ENCODE measurements around the gene ERG. TPM values are rescaled to one million over a fixed set of nuclear protein-coding genes. Genes with fewer than 3 reads are reported as not detected.

The ERG gene
- total RNA-seq, 1 experiment from 2014 or later, result 4.5 TPM

- peaks cover 20% of the 10 kb centered on the region for H3K4me1 Mint-ChIP-seq
- DNase-seq (ENCODE audit: low spot score) (no peak), ATAC-seq (no peak)
- TF ChIP-seq NFYB (CRISPR knock-in tag; conservative IDR thresholded peaks at IDR 0.05; ENCODE audit: low read depth) (no peak), ZNF532 (CRISPR knock-in tag; IDR thresholded peaks at IDR 0.05; ENCODE audit: borderline replicate concordance) (no peak), ATF6 (CRISPR knock-in tag; IDR thresholded peaks at IDR 0.05) (no peak), CBFB (CRISPR knock-in tag; IDR thresholded peaks at IDR 0.05; ENCODE audit: low read depth) (no peak), NR3C1 (CRISPR knock-in tag; conservative IDR thresholded peaks at IDR 0.05; ENCODE audit: low read depth) (no peak), RELA (CRISPR knock-in tag; IDR thresholded peaks at IDR 0.05; ENCODE audit: borderline replicate concordance) (no peak), ZNF512 (CRISPR knock-in tag; IDR thresholded peaks at IDR 0.05; ENCODE audit: borderline replicate concordance) (no peak), ELF4 (CRISPR knock-in tag; IDR thresholded peaks at IDR 0.05; ENCODE audit: low read depth) (no peak), ZBTB43 (CRISPR knock-in tag; IDR thresholded peaks at IDR 0.05) (no peak), TP53 (CRISPR knock-in tag; IDR thresholded peaks at IDR 0.05) (no peak), ZNF423 (CRISPR knock-in tag; IDR thresholded peaks at IDR 0.05) (no peak), JAZF1 (CRISPR knock-in tag; IDR thresholded peaks at IDR 0.05) (no peak), TCF7 (CRISPR knock-in tag; IDR thresholded peaks at IDR 0.05; ENCODE audit: low read depth) (no peak), ZNF219 (CRISPR knock-in tag; IDR thresholded peaks at IDR 0.05; ENCODE audit: borderline replicate concordance) (no peak), ATF1 (CRISPR knock-in tag; IDR thresholded peaks at IDR 0.05) (no peak), ZNF232 (CRISPR knock-in tag; IDR thresholded peaks at IDR 0.05) (no peak), NFE2L1 (CRISPR knock-in tag; IDR thresholded peaks at IDR 0.05) (no peak)
- peaks cover 60% of the 10 kb centered on the region for H3K27me3 Mint-ChIP-seq (ENCODE audit: low read depth)
- ChIA-PET CTCF (no interaction called here), POLR2A (no interaction called here)
- no peak overlapping the region for H3K27ac Mint-ChIP-seq
- no peaks in the 10 kb centered on the region for H3K9me3 Mint-ChIP-seq
- no peak overlapping the region for H3K4me3 Mint-ChIP-seq
- no peaks in the 10 kb centered on the region; the same call in 1 of the 2 replicates for H3K36me3 Mint-ChIP-seq
Observed at GRCh38 chr21:38447611-38448010, 50.7 kb downstream of the ERG start.

GRCh38 chr21:38444691-38445090, 53.6 kb downstream of the ERG start:
- Mint-ChIP-seq H3K36me3 (no peaks in the 10 kb centered on the region; the same call in 1 of the 2 replicates), H3K27ac (no peak overlapping the region), H3K27me3 (ENCODE audit: low read depth) (peaks cover 42% of the 10 kb centered on the region), H3K9me3 (no peaks in the 10 kb centered on the region), H3K4me3 (no peak overlapping the region), H3K4me1 (peaks cover 25% of the 10 kb centered on the region)
- no peak for DNase-seq (ENCODE audit: low spot score)
- CTCF ChIA-PET, result no interaction called here
- ATAC-seq, result no peak
- POLR2A ChIA-PET, result no interaction called here
- TF ChIP-seq ZNF263 (CRISPR knock-in tag; IDR thresholded peaks at IDR 0.05; ENCODE audit: low read depth) (no peak), ARID4B (CRISPR knock-in tag; IDR thresholded peaks at IDR 0.05; ENCODE audit: borderline replicate concordance) (no peak), ESRRA (CRISPR knock-in tag; IDR thresholded peaks at IDR 0.05; ENCODE audit: borderline replicate concordance) (no peak), E2F5 (CRISPR knock-in tag; IDR thresholded peaks at IDR 0.05) (no peak)

Measured in WTC11 (cell line).